Activated CD8-positive, alpha-beta memory T cell treated with anti-CD3 and anti-CD28 coated beads, Interleukin-2, amount 50 U/mL, for 1 hour (primary cell): ENCODE measurements around the gene TTC32.
"Not testable (repeated sequence)": the region's sequence is repeated elsewhere in the genome, so short reads cannot be mapped to it uniquely, and the experiment has no call there.

Experiments
- DNase-seq: peaks from one replicate; pipeline ENCODE4 v3.0.0-alpha.2; 2020; ENCODE audit errors: extremely low read depth

The TTC32 gene

GRCh38 chr2:19901442-19902215 lies at the start of gene TTC32:
Gene TTC32 (minus strand): TSS chr2:19901983. CDS start chr2:19901854, 129 bp downstream.
- DNase-seq = peak; percentile 87

GRCh38 chr2:19949071-19949470 lies 47.3 kb upstream of the TTC32 start:
- DNase-seq = no peak

GRCh38 chr2:19947184-19947940 lies 45.6 kb upstream of the TTC32 start:
- DNase-seq = no peak

DNA sequence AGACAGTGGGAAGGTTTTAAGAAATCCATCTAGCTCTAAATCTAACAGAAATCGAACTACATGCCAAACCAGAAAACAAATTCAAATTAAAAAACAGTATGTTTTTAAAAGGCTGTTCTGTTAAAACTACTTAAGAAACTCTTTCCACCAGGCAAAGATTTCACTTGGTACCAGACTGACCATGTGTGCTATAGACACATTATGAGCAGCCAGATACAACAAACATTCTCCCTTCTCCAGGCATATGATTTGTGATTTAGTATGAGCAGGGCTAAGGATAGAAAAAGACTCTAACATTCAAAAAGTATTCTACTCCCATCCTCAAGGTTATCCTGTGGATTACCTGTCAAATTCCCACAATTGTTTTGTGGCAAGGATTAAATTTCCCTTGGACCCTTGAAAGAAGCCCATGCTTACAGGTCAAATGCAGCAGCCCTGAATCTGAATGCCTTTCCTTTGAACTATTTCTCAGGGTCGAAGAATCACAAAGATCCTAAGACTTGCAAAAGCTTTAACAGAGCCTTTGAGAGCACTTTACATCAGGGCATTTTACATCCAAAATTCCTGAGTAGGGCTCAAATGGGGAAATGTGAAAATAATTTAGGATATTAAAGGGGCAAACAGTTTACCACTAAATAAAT lies 42.5 kb upstream of the TTC32 start:
- DNase-seq = no peak

DNA sequence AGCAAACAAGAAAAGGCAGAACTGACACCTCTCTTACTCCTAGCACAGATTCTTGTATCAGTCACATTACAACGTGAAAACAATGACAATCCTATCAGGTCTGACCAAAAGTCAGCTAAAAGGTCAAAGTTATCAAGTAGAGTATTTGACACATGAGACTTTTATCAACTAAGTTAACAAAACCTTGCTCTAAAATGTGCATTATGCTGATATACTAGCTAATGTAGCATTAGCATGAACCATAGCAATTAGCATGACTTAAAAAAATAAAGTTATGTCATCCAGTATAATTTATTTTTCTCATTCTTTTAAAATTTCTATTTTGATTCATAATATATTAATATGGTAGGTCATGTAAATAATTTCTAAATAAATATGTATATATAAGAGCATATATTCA lies 41.4 kb upstream of the TTC32 start:
- no peak for DNase-seq

GRCh38 chr2:19942199-19942598 lies 40.4 kb upstream of the TTC32 start:
- no peak for DNase-seq

- DNase-seq = no peak
These were observed 35.2 kb upstream of the TTC32 start for GRCh38 chr2:19937004-19937403.

GRCh38 chr2:19936203-19936602 lies 34.4 kb upstream of the TTC32 start:
- DNase-seq = no peak

DNA sequence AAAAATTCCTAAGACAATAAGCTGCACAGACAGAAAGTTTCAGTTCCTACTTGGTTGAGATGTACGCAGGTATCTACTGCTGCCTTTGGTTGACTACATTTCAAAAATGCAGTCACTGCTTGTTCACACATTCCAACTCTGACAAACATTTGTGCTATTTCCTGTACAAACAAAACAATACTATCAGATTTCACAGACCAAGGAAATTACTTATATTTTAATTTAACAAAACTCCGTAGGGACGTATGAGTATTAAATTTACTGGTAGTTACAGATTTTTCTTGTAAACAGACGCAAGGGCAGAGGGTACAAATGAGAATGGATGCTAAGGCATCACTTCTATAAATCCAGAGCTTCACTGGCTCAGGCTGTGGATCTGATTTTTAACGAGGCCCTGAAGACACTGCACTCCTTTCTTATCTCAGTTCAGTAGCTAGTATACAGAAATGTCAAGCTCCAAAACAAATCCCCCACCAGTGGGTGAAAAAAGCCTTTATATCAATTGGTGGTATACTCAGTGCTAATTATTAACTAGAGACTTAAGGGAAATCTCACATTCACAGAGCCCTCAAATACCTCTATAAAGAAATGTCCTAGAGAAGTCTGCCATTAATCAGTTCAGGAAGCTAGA lies 31.7 kb upstream of the TTC32 start:
- no peak for DNase-seq

DNA sequence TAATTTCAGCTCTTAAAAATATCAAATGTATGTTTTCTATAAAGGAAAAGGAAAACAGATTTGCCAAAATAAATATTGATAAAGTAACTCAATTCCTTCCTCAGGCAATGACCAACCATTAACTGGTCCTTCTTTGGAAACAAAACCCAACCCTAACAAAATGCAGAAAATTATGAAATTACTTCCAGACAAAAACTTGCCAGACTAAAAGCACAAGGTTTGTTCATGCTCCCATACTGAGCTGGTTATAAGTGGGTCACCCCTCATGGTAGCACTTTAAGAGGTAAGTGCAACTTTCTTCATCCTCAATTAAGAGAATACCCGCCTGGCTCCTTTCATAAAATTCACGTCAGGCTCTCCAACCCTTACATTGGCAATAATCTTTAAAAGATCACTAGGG lies 31.1 kb upstream of the TTC32 start:
- DNase-seq = no peak

DNA sequence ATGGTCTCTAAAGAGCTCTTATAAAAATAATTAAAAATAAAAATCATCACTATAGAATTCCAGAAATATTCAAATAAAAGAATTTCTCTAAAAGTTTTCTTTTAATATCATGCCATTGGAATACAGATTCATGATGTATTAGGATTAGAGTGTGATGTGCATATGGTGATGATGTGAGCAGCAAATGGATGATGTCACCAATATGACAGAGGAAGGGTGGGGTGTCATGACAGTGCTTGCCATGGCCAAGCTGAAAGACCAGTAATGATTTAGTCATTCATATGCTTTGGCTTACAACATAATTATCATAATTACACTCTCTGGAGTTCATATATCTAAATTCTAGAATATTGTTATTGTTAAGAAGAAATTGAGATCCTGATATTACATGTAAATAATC lies 27.4 kb upstream of the TTC32 start:
- no peak for DNase-seq

DNA sequence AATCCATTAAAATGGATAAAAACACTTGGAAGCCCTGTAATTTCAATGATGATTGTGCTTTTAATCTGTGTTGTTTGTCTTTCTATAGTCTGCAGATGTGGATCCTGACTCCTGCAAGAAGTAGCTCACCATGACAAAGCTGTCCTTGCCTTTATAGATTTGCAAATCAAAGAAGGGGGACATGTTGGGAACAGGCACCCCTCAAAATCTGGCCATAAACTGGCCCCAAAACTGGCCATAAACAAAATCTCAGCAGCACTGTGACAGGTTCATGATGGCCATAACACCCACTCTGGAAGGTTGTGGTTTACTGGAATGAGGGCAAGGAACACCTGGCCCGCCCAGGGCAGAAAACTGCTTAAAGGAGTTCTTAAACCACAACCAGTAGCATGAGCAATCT lies 26.0 kb upstream of the TTC32 start:
- not testable (repeated sequence) for DNase-seq

DNA sequence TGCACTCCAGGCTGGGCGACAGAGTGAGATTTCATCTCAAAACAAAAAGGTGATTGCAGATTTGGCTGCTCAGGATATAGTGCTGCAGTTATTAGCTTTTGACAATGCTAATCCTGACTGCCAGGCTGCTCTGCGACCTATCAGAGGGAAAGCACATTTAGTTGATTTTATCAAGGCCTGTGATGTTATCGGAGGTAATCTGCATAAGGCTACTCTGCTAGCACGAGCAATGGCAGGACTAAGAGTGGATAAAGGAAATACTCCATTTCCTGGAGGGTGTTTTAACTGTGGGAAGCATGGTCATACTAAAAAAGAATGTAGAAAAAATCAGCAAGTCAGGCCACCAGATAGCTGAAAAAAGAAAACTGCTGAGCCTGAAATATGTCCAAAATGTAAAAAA lies 22.7 kb upstream of the TTC32 start:
- not testable (repeated sequence) for DNase-seq

DNA sequence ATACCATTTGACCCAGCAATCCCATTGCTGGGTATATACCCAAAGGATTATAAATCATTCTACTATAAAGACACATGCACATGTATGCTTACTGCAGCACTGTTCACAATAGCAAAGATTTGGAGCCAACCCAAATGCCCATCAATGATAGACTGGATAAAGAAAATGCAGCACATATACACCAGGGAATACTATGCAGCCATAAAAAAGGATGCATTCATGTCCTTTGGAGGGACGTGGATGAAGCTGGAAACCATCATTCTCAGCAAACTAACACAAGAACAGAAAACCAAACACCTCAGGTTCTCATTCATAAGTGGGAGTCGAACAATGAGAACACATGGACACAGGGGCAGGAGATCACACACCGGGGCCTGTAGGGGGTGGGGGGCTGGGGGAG lies 20.4 kb upstream of the TTC32 start:
- DNase-seq = not testable (repeated sequence)

GRCh38 chr2:19916385-19916950 lies 14.7 kb upstream of the TTC32 start:
- DNase-seq = no peak

DNA sequence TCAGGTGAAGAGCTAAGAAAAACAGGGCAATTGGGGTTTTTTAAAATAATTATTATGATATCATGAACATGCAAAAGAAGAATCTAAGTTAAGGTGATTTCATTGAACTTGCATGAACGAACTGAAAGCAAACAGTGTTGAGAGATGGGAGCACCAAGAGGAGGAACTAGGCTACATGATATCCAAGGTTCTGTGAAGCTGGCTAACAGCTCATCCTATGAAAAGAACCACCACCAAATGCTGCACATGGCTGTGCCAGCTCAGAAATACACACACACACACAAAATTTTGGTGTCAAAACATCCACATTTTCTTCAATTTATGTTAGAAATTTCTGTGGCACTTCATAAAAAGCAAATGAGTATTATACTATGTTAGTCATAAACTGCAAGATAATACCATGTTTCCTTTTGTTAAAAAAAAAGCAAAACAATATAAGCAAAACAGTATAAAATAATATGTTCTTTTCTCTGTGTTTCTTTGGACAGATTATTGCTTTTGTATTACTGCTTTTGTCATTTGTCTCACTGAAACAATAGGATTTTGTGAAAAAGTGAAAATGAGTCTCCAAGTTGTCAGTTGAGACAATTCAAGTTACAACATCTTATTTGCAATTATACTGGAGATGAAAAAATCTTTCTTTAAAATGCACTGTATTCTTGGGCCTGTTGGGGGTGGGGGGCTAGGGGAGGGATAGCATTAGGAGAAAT lies 12.6 kb upstream of the TTC32 start:
- DNase-seq = no peak

GRCh38 chr2:19911808-19912509 lies 10.2 kb upstream of the TTC32 start:
- DNase-seq = no peak

GRCh38 chr2:19902216-19902740 lies 495 bp upstream of the TTC32 start:
- DNase-seq = no peak

DNA sequence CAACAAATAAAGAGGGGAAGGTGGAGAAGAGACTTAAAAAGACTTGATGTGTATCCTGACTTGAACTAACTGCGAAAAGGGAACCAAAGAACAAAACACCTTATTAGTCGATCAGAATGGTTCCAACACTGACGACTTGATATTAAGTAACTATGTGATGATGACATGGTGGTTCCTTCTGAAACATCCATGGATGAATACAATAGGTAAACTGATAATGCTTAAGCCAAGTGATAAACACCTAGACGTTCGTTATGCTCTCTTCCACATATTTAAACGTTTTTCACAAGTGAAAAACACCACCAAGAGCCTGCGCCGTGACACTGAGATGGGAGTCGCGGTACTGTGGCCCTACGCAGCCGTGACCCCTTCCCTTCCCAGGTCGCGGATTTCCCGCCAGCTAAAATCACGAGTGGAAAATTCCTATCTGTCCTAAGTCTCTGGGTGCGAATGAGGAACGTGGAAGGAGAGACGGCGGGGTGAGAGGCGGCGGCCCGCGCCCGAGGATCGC lies 797 bp downstream of the TTC32 start:
- no peak for DNase-seq
